GM23248 (cell line): Measurements from ENCODE around the gene RAB39A.

ENCODE experiments used
- EZH2 ChIP-seq: fragments of 200-600 bp; sonication (generic); IDR thresholded peaks from 2 replicates; pipeline ENCODE4 v1.6.1; 2018; ENCODE audit warnings: antibody characterized with exemption, mild to moderate bottlenecking; ENCODE audit not compliant: insufficient read depth, poor library complexity, severe bottlenecking
- EZH2phosphoT487 ChIP-seq: fragments of 200-600 bp; sonication (generic); IDR thresholded peaks from 2 replicates; pipeline ENCODE4 v1.6.1; 2018; ENCODE audit warnings: antibody characterized with exemption, moderate library complexity, mild to moderate bottlenecking, low read depth; ENCODE audit not compliant: insufficient read depth

DNA sequence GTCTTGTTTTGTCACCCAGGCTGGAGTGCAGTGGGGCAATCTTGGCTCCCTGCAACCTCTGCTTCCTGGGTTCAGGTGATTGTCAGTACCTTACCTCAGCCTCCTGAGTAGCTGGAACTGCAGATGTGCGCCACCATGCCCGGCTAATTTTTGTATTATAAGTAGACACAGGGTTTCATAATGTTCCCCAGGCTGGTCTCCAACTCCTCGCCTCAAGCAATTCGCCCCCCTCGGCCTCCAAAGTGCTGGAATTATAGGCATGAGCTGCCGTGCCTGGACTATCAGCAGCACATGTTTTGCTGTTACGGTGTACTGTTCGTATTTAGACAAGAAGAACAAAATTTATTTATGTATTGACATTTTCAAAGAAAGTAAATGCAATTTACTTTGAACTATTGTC is 34.8 kb downstream of the RAB39A start:
- TF ChIP-seq EZH2phosphoT487 (no peak), EZH2 (no peak)
